Dermis microvascular lymphatic vessel endothelial cell (primary cell): ENCODE data around the gene COL6A2. TPM values are rescaled to one million over a fixed set of nuclear protein-coding genes. Genes with fewer than 3 reads are reported as not detected.
A peak's percentile ranks its signal among the peaks of the same experiment; 100 is the strongest.

Source experiments
- DNase-seq, 2 donors: peaks; one replicate each; pipeline versions ENCODE4 v3.0.0 to v3.0.0-alpha.2; 2010; ENCODE audit warnings: low read depth in 2 of 2
- total RNA-seq: library from RNA; depleted of rRNA; stranded (reverse); fragments of >200 nt; gene quantifications from 2 replicates; pipeline ENCODE4 v1.2.1, GENCODE V29; 2014

Gene COL6A2
- total RNA-seq, 1 donor from 2014 or later = 6.5 TPM

- DNase-seq = no peak
Observed at GRCh38 chr21:46124926-46125845, 27.3 kb downstream of the COL6A2 start.

DNA sequence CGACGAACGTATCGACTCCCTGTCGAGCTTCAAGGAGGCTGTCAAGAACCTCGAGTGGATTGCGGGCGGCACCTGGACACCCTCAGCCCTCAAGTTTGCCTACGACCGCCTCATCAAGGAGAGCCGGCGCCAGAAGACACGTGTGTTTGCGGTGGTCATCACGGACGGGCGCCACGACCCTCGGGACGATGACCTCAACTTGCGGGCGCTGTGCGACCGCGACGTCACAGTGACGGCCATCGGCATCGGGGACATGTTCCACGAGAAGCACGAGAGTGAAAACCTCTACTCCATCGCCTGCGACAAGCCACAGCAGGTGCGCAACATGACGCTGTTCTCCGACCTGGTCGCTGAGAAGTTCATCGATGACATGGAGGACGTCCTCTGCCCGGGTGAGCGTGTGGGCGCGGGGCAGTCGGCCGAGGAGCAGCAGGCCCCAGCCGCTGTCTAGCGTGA lies 28.0 kb downstream of the COL6A2 start:
- DNase-seq = no peak

DNA sequence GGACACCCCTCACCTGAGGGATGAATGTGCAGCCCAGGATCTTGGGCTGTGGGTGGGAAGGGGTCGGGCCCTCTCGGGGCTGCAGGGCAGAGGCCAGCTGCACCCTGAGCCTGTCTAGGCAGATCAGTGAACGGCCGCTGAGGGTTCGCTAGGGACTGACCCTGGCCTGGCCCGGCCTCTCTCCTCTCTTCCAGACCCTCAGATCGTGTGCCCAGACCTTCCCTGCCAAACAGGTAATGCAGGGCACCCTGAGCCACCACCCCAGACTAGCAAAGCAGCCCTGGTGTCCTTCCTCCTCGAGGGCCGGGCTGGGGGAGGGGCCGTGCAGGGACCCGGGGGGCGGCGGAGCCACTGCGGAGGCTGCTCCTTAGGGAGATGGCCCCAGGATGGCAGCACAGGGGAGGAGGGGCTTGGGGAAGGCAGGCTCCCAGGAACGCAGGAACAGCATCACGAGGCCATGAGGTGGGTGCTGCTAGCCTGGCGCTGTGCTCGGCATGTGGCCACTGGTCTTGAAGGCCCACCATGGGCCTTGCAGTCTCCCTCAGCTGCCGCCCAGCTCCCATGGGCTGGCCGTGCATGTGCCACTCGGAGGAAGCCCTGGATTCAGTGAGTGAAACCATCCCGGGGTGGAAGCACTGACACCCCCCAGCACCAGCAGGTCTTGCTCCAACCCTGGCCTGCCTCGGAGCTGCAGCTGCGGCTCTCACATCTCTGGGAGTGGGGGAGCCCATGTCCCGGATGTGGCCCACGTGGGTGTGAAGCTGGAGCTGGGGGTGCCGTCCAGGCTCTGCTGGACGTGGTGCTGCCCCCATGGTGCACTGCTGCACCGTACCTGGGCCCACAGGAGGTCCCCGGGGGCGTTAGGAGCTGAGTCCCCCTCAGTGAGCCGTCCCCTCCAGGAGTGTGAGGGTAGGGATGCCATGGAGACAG lies 28.7 kb downstream of the COL6A2 start:
- DNase-seq = no peak

- DNase-seq = no peak
Observed at GRCh38 chr21:46127239-46128105, 29.6 kb downstream of the COL6A2 start.

- DNase-seq = no peak
Observed at GRCh38 chr21:46128106-46128932, 30.4 kb downstream of the COL6A2 start.

DNA sequence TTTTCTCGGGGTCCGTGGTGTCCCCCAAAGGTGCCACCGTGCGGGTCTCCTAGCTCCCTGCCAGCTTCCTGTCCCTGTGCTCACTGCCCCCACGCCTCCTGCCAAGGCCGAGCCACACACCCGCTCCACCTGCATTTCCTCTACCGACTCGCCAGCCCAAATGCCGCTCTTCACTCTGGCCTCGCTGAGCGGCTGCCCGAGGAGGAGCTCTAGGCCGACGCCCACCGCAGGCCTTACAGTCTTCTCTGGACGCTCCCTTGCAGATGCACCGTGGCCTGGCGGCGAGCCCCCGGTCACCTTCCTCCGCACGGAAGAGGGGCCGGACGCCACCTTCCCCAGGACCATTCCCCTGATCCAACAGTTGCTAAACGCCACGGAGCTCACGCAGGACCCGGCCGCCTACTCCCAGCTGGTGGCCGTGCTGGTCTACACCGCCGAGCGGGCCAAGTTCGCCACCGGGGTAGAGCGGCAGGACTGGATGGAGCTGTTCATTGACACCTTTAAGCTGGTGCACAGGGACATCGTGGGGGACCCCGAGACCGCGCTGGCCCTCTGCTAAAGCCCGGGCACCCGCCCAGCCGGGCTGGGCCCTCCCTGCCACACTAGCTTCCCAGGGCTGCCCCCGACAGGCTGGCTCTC lies 31.1 kb downstream of the COL6A2 start:
- DNase-seq = no peak

- no peak for DNase-seq
Observed at GRCh38 chr21:46129846-46130651, 32.1 kb downstream of the COL6A2 start.

DNA sequence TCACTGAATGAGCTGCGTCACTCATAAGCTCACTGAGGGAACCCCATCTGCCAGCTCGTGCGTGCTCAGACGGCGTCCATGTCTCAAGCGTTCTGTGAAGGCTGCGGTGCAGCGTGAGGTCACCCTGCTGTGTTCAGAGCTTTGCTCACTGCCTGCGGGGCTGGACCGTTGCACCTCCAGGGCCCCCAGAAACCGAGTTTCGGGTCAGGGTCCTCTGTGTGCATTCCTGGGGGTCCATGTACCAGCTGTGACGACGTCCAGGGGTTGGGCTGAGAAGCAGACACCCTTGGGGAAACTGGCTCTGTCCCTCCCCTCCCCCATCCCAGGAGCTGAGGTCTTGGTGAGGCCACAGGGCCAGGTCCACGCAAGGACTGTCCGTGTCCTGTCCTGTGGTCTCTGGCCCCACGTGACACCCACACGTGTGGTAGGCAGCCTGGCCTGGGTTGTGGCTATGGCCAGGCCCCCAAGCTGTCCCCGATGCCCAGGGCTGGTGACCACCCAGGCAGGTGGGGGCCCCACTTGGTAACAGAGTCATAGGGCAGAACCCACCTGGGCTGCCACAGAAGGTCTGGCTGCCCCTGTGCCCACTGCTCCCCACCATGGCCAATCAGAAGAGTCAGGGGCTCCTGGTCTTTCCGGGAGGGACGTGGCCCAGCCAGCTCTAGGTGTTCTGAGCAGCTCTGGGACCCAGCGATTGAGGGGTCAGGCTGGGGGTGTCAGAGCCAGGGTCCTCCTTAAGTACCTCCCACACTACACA lies 33.1 kb downstream of the COL6A2 start:
- DNase-seq = no peak

DNA sequence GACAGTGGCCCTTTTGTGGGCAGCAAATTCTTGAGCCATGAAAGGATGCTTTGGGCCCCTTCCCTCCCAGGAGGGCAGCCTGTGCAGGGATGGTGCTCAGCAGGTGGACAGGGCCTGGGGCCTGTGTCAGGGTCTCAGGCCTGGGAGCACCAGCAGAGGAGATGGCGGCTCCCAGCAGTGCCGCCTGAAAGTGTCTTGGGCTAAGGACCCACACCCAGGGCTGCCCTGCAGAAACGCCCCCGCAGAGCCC lies 33.6 kb downstream of the COL6A2 start:
- DNase-seq = no peak

DNA sequence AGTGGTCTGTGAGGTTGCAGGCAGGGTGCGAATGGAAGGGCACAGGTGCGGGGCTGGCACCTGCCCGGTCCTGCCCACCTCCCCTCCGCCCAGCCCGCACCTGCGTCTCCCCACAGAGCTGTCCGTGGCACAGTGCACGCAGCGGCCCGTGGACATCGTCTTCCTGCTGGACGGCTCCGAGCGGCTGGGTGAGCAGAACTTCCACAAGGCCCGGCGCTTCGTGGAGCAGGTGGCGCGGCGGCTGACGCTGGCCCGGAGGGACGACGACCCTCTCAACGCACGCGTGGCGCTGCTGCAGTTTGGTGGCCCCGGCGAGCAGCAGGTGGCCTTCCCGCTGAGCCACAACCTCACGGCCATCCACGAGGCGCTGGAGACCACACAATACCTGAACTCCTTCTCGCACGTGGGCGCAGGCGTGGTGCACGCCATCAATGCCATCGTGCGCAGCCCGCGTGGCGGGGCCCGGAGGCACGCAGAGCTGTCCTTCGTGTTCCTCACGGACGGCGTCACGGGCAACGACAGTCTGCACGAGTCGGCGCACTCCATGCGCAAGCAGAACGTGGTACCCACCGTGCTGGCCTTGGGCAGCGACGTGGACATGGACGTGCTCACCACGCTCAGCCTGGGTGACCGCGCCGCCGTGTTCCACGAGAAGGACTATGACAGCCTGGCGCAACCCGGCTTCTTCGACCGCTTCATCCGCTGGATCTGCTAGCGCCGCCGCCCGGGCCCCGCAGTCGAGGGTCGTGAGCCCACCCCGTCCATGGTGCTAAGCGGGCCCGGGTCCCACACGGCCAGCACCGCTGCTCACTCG lies 34.1 kb downstream of the COL6A2 start:
- no peak for DNase-seq

DNA sequence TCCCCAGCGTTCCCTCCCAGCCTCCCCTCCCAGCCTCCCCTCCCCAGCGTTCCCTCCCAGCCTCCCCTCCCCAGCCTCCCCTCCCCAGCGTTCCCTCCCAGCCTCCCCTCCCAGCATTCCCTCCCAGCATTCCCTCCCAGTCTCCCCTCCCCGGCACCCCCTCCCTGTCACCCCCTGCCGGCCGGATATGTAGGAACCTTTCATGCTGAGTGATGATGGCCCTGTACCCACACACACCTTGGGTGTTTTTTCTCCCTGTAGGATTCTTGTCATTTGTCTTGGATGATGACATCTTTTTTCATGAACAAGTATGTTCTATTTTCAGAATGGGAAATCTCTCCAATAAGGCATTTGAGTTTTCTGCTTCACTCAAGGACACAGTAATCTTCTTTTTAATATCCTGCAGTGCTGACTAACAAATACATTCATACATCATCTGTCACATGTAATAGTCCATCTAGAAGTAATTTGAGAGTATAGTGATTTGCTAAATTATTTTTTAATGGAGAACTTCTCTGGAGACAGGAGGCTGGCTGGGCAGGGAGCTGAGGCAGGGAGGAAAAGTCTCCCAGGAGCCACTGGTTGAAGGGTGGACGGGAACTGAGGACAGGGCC lies 38.0 kb downstream of the COL6A2 start:
- no peak for DNase-seq

DNA sequence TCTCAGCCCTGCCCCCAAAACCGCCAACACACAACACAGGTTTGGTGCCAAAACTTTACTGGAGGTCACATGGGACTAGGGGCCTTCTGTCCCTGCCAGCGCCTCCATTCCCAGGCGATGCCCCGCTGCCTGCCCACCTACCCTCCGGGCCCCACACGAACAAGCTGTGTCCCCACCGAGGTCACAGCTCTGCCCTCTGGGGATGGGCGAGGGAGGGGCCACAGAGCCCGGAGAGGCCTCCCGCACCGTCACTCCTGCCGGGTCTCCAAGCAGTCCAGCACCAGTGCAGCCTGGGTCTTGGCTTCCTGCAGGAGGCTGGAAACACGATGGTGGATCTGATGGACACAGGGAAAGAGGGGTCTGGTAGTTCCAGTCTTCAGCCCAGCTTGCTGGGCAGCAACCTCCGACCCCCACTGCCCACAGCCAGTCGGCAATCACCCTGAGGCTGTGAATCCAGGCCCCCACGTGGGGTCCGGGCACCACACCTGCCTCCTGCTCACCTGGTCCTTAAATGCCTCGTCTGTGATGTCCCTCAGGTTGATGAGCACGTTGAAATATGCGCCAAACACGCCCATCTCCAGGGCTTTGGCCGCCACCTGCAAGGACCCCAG lies 38.9 kb downstream of the COL6A2 start:
- DNase-seq = no peak

GRCh38 chr21:46137908-46138307 lies 40.0 kb downstream of the COL6A2 start:
- no peak for DNase-seq

DNA sequence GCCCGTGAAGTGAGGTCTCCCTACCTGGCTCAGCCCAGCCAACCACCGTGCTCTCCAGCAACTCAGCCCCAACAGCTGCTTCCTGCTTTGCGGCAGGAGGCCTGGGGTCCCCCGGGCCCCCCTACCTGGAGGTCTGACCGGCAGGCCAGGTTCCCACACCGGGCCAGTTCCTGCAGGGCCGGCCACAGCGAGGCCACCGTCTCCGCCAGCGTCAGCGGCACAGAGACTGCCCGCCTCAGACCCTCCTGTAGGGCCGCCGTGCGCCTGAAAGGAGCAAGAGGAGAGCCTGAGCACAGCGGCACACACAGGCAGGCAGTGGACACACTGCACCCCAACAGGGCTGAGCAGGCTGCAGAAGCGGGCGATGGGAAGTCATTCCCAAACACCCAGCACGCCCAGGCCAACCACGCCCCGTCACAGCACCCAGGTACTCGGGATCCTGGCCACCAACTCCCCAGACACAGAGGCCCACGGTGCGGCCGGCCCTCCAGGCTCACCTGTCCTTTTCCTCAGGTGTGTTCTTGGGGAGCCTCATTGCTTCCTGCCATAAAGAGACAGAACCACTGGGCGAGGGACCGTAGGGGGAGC lies 40.6 kb downstream of the COL6A2 start:
- DNase-seq = no peak

DNA sequence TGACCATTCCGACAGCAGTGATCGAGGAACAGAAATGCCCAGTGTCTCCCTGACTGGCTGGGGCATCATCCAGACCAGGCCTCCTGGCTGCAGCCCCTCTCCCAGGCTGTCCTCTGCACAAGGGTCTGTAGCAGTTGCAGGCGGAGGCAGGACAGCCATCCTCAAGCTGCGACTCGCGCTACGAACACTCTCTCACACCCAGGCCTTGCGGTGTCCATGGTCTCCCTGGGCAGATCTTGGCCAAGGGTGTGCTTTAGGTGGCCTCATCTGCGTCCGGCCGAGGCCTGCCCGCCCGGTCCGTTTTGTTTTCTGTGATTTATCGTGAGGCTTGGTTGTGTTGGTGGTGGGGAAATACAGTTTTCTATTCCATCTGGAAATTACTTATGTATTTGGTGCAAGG lies 41.8 kb downstream of the COL6A2 start:
- DNase-seq = no peak

GRCh38 chr21:46140352-46141003 lies 42.6 kb downstream of the COL6A2 start:
- DNase-seq = peak in 1 of 2 donors; percentile 38
